LoVo (cell line): ENCODE results near the gene TOM1L2.

Experiments
- DNase-seq: peaks from one replicate; pipeline ENCODE4 v3.0.0-alpha.2; 2016; ENCODE audit warnings: low spot score

TOM1L2 gene

DNA sequence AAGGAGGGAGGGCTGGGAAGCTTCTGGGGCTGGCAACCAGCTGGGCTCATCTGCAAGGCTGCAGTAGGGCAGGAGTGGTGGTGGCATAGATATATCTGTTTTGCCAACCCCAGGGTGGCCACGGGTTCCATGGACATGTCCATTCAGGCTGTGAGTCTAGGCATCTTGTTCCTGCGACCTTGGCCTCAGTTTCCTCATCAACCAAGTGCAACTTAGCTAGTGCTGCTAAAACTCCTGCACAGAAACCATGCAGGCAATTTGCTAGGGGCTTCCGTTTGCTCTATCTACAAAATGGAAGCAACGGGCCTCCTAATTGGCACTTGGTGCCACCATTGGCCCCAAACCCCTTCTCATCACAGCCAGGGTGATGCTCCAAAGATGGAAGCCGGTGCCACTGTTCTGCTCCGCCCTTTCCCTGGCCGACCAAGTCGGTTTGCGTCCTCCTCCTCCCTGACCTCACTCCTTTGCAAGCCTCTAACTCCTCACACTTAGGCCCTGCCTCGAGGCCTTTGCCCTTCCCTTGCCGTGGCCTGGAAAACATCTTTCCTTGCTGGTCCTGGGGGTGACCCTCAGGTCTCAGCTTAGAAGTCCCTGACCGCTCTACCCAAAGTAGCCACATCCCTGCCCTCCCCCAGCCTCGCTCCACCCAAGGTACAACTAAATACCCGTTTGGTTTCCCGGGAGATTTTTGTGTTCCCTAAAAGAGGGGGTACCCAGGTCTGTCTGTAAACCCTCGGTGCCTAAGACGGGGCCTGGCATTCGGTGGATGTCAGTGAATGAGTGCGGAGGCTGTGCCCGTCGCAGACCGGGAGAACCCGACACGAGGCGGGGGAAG is 136.6 kb downstream of the TOM1L2 start:
- no peak for DNase-seq

DNA sequence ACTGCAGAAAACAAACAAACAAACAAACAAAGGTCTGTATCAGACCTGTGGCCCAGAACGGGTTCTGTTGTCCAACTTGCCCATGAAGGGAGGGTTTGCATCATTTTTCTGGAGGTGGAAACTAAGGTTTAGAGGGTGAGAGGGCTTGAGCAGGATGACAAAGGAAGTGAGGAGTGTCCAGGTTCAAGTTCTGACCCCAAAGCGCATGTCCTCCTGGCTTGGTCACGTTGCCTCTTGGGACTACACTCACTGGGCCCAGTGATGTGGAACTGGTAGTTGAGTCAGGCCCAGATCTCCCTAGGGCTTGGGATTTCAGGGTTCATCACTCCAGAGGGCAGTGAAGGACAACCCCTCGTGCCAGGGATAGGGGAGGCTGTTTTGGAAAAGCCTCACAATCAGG is 137.2 kb downstream of the TOM1L2 start:
- no peak for DNase-seq

DNA sequence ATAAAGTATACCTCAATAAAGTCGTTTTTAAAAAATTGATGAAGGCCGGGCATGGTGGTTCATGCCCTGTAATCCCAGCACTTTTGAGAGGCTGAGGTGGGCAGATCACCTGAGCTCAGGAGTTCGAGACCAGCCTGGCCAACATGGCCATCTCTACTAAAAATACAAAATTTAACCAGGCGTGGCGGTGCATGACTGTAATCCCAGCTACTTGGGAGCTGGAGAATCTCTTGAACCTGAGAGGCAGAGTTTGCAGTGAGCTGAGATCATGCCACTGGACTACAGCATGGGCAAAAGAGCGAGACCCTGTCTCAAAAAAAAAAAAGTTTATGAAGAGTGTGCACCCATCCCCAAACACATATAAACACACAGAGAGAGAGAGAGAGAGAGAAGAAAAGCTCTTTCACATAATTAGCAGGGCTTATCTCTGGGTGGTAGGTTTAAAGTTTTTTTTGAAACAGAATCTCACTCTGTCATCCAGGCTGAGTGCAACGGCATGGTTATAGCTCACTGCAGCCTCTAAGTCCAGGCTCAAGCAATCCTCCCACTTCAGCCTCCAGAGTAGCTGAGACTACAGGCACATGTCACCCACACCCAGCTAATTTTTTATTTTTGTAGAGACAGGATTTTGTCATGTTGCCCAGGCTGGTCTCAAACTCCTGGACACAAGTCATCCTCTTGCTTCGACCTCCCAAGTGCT is 138.4 kb downstream of the TOM1L2 start:
- no peak for DNase-seq

DNA sequence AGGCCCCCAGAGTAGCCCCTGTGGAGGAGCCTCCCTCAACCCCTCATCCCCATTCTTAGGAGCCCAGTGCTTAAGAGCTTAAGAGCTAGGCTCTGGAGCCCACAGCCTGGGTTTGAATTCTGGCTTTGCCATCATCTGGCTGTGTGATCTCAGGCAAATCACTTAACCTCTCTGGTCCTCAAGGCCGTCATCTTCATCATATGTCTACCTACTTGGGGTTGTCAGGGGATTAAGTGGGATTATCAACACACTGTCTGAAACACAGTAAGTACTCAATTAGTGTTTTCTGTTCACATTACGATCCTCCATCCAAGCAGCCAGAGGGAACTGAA is 140.2 kb downstream of the TOM1L2 start:
- no peak for DNase-seq

DNA sequence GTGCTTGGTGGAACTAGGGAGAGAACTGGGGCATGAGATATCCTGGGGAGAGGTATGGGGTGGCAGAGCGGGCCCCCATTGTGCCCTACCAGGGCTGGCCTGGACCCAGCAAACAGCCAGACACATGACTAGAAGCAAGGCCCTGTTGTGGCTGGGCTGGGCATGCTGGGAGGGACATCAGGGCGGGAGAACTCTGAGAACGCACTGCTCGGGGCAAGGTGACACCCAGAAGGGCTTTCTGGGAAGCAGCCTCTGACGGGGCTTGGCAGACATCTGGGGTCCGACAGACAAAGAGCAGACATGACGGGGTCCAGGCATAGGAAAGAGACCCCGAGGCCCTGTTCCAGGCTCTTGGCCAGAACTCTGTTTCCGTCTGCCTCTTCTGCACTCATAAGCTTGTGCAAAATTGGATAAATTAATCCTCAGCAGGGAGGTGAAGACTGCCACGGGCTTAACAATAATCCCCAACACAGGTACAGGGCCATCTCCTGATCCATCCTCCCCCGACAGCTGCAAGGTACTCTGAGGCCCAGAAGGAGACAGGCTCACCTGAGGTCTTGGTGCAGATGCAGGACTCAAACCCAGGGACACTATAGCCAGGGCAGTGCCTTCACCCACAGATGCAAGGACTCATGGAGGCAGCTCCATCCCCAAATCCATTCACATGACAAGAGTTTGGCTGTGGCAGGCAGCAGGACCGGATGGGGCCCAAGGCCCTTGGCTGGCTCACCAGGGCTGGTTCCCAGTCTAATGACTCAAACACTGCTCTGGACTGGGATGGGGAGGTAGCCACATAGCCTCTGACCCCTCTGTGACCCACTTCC is 140.8 kb downstream of the TOM1L2 start:
- no peak for DNase-seq

DNA sequence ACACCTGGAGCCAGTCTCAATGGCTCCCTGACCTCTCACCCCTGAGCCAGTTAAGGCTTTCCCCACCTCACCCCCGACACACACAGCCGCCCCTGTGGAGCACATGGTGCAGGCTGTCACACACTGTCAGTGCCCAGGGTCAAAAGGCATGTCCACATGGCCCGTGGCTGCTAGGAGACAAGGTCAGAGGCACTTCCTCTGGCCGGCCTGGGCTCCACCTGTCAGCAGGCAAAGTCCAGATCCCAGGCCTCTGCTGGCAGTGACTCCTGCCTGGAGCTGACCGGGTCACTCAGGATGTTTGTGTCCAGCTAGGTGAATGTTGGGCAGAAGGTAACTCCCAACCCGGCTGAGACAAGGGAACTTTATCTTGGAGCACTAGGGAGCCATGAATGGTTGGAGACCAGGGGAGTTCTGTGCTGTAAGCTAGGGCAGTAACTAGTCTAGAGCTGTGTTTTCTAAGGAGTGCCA is 141.4 kb downstream of the TOM1L2 start:
- DNase-seq: no peak

DNA sequence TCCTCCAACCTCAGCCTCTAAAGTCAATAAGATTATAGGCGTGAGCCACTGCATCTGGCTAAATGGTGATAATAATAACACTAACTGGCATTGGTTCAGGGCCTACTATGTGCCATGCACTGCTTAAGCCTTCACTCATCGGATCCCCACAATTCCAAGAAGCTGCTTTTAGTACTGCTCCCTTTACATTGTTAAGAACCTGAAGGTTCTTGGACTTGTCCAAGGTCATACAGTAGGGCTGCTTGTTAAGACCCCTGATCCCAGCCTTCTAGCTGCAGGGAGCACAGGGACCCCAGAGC is 142.0 kb downstream of the TOM1L2 start:
- DNase-seq: no peak

DNA sequence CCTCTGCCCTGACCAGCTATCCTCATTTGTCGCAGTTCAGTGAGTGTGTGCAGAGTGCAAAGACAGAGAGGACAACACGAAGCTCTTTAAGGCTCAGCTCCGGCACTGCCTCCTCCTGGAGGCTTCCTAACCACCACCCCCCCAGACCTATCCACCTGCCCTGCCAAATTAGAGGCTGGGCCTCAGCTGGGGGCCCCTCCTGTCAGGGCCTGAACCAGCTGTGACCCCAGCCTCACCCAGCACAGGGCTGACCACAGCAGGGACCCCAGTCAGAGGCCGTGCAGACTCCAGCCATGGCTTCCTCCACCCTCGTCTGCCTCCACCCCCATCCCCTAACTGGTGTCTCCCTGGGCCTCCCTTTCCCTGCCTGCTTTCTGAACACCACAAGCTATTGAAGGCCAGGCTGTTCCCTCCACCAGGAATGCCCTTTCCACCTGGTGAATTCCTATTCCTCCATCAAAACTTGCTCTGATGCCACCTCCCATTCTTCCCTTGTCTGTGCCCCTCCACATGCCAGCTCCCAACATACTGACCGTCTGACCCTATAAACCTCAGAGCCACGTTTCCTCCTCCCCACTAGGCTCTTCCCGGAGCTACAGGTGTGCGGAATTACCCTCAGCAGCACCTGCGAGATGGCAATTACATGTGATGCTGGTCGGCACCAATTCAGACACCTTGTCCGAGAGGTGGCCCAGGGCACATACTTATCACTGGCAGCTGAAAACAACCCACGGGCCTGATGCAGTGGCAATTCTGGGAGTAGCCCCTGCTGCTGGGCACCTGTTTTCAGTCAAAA is 144.2 kb downstream of the TOM1L2 start:
- DNase-seq: no peak

DNA sequence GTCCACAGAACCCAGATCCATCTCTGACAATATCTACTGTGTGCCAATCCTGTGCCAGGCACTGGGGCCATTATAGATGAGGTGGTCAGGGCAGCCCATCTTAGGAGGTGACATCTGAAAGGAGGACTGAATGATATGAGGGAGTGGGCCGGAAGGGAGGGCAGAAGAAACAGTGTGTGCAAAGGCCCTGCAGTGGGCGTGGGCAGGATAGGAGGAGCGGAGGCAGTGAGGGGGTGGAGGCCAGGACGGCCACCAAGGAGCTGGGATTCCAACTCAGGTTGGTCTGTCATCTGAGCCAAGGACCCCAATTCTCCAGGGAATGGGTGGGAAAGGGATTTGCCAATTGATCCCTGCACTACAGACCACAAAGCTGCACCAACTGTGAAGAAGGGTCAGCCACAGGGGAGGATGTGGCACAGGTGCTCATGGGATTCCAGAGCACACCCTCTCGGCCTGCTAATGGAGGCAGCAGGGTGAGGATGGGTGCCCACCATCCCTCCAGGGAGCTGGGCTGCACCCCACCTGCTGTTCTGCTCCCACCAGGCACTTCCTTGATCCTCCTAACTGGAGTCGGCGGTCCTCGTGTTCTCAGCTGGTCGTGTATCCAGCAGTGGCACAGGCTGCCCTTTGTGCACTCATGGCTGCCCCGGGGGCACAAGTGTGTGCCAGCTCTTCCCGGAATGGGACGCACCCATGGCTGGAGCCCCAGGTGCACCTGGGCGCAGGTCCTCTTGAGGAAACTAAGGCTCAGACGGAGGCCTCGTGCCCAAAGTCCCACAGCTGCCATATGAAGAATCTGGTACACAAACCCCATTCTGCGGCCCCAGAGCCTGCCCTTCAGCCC is 145.0 kb downstream of the TOM1L2 start:
- no peak for DNase-seq

DNA sequence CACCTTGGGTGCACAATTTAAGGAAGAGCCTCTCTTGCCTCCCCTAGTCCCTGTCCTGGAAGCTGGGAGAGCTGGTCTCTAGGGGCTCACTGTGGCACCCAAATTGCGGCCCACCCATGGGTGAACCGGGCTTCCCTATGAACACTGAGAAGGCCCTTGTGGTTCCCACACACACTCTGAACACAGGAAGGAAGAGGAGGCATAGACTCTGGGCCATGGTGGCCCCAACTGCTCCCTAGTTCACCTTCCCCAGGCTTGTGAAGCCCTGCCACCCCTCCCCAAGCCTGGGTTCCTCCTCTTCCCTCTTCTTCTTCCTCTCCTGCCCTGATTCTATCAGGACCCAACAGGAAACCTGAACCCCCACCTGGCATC is 145.9 kb downstream of the TOM1L2 start:
- no peak for DNase-seq

DNA sequence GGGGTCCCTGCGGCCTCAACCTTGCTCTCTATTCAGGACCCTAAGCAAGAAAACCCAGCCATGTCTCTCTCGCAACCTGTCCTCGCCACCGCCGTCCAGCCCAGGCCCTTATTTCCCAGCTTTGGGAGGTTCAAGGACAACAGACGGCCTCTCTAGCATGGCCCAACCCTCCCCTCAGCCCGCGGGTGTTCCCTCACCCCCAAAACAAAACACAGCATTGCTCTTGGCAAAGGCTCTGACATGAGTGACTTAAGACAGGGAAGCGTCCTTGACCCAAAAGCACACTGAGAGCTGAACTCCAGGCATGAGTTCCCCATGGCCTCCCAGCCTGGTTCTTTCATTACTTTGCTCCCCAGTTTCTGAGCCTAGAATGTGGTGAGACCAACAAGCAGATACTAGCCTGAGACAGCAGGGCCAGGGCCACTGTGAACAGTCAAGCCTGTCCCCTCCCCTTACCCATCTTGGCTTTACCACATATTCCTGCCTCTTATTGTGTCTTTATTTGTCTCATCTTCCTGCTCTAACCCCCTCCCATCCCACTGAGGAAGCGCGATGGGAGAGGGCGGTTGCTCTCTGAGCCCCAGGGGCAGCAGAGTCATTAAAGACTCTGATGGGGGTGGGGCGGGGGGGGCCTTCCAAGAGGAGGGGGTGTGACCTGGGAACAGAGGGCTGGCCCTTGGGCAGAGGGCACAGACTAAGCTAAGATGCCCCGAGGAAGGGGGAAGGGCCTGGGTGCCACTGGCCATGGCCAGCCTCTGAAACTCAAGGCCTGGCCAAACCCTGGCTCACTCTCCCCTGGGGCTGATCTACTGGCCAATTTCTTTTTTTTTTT is 147.2 kb downstream of the TOM1L2 start:
- no peak for DNase-seq

DNA sequence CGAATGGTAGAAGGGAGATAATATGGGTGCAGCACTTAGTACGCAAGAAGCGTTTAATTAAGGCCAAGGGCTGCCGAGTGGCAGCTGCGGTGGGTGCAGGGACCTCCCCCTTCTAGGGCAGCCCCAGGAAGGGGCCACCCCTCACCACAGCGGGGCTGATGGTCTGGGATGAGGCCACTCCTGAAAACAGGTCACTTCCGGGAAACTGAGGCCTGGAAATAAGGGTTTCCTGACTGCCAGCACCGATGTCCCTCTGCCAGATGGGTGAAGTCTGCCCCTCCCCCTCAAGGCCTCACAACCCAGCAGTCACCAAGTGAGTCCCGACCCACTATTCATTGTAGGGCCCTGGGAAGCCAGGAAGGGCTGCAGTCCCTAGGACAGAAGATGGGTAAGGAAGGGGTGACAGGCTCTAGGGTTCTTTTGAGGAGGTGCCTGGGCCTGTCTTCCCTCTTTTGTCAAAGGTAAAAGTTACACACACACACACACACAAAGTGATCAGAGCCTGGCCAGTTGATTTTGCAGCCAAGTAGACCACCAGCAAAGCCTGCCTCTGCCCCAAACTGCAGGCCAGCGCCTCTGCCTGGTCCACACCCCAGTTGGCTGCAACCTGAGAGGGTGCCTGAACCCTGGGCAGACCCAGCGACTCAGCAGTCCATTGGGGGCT is 147.9 kb downstream of the TOM1L2 start:
- DNase-seq: no peak

DNA sequence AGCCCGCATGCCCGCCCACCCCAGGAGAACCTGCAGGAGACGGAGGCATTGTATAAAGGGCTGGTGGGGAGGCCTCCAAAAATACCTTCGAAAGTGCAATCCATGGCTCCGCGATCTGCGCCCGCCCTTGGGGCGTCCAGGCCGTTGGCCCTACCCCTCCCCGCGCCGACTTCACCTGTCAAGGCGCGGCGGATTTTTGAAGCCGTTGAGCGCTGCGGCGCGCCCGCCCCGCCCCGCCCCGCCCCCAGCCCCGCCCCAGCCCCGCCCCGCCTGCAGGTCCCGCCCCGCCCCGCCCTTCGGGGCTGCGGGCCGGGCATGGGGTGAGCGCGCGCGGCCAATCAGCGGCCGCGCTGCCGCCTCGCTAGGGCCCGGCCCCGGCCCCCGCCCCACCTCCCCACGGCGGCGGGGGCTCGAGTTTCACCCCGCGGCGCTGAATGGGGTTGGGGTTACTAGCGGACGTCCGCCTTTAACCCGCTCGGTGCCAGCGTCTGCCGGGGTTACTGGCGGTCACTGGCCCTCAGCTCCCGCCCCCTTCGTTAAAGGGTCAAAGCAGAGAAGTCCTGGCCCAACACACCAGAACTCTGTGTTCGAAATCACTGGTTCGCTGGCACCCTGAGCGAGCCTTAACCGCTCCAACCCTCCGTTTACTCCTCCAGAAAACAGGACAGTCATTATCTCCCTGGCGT is 148.6 kb downstream of the TOM1L2 start:
- peak; percentile 77 for DNase-seq

DNA sequence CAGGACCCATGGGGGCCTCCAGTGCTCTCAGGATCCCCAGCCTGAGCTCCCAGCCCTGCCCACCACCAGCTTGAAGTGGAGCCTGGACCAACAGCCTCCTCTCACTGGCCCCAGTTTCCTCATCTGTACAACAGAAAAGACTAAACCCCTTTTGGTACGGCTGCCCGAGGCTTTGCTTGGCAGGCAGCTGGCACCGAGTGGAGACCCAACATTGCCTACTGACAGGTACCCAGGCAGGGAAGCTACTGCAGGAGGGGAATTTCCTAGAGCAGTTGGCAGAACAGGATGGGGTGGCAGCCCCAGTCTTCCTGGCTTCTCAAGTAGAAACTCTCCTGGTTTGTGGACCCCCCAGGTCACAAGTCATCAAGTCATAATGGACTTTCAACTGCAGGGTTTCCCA is 149.6 kb downstream of the TOM1L2 start:
- DNase-seq: no peak

DNA sequence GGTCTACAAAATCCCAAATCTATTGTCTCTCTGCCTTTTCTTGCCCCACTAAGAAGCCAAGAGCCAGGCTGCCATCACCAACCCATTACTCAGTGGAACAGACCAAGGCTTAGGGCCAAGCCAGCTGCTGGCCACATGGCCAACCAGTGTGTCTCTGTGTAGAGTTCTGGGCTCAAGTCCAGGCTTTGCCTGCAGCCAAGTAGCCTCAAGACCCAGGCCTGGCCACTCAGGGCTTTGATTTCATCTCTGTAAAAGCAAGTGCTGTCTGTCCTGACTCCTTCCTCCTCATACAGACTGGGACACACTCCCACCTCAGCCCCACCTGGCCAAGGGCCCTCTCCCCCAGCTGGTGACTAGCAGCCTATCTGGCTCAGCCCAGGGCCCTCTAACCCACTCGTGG is 150.0 kb downstream of the TOM1L2 start:
- no peak for DNase-seq

DNA sequence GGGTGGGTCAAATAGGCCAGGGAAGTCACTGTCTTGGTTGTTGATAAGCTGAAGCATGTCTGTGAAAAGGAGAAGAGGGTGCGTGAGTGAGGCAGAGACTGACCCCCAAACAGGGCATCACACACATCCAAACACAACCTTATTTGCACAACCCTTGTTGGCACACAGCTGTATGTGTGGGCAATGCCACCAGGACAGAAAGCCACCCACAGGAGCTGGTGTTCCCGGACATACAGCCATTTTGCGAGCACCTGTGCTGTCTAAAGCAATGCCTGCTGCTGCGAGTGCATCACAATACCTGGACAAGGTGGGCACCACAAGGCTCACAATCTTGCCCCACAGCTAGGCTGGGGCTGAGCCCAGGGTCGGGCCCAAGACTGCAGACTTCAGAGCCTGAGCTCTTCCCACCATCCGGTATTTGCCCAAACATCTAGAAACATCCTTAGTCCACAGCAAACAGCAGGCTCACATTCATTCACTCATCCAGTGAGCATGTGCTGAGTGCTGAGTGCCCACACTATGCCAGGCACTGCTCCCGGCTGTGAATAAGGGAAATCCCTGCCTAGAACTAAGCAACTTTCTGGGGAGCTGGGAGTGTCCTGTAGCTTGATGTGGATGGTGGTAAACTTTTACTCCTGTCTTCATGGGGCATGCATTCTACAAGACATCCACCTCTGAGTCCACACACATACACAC is 151.6 kb downstream of the TOM1L2 start:
- no peak for DNase-seq

DNA sequence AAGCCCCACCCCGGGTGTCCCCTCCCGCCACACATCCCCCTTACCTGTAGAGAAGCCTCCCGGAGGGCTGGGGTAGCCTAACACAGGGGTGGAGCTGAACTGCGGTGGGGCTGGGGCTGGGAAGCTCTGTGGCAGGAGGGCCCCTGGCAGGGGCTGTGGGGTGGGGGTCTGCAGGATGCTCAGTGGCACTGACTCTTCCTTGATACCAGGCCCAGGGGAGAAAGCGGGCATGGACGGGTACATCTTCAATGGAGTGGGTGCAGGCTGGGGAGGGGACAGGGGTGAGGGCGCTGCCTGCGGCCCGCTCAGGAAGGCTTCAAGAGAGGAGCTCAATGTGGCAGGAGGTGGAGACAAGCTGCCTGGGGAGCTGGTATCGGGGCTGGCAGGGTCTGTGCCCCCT is 152.2 kb downstream of the TOM1L2 start:
- no peak for DNase-seq

DNA sequence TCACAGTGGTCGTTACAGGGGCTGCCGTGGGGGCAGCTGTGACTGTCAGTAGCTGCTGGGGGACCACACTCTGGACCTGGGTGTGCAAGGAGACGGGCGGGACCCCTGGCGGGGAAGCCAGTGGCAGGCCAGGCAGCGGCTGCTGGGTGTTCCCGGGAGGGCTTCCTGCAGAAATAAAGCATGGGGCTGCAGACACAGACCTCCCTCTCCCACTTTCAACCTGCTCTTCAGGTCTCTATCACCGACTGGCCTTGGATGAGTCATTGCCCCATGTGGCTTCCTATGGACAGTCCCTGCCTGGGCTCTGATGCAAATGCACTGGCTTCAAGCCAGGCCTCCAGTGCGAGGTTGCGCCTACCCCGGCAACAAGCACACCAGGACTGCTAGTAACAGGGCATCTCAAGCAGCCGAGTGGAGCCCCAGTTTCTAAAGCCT is 152.6 kb downstream of the TOM1L2 start:
- peak; percentile 31 for DNase-seq

DNA sequence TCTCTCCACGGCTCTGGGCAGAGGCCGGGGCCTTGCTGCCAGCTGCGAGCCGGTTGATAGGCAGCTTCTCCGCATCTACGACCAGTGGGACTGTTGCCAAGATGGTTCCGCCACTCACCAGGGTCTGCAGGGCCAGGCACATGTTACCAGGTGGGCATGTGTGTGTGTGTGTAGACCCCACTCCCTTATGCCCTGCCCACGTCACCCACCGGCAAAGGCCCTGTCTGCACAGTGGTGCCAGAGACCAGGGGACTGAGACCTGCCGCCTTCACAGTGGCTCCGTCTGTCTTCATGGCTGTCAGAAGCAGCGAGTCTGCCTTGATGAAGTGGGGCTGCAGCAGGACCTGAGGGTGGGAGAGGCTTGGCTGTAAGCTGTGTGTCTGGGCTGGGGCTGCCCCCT is 153.1 kb downstream of the TOM1L2 start:
- DNase-seq: no peak
